Activated CD4-positive, alpha-beta T cell treated with anti-CD3 and anti-CD28 coated beads, Interleukin-2, amount 10 ng/mL, durations not matched to agents 24 days and 14 days (primary cell): ENCODE results near the gene EFCAB5. TPM values are rescaled to one million over a fixed set of nuclear protein-coding genes. Genes with fewer than 3 reads are reported as not detected.
"Not testable (repeated sequence)": the region's sequence is repeated elsewhere in the genome, so short reads cannot be mapped to it uniquely, and the experiment has no call there.

ENCODE experiments used
- DNase-seq: peaks from one replicate; pipeline ENCODE4 v3.0.0; 2022
- H3K27ac Mint-ChIP-seq: one replicate; pipeline ENCODE4 v1.8.0; 2022; ENCODE audit warnings: mild to moderate bottlenecking, mixed read lengths
- H3K27me3 Mint-ChIP-seq: one replicate; pipeline ENCODE4 v1.8.0; 2022; ENCODE audit warnings: mixed read lengths
- H3K36me3 Mint-ChIP-seq: one replicate; pipeline ENCODE4 v1.8.0; 2022; ENCODE audit warnings: low read depth, mild to moderate bottlenecking, mixed read lengths
- H3K4me1 Mint-ChIP-seq: one replicate; pipeline ENCODE4 v1.8.0; 2021; ENCODE audit warnings: mixed read lengths
- H3K4me3 Mint-ChIP-seq: one replicate; pipeline ENCODE4 v1.8.0; 2022; ENCODE audit warnings: mild to moderate bottlenecking, moderate library complexity, mixed read lengths
- H3K9me3 Mint-ChIP-seq: one replicate; pipeline ENCODE4 v1.8.0; 2021; ENCODE audit warnings: mixed read lengths
- intact Hi-C: fragments of 100-400 bp; cut with micrococcal nuclease; formaldehyde crosslinking; loops from one replicate; pipeline ENCODE4 v1.15.1; 2023
- total RNA-seq: library from RNA; stranded (reverse); gene quantifications from 2 replicates; pipeline ENCODE4 v1.2.3, GENCODE V29; 2022

Gene EFCAB5
- total RNA-seq, 1 donor from 2014 or later, result 0.28 TPM

- Mint-ChIP-seq H3K36me3 (no peaks in the 10 kb centered on the region), H3K9me3 (no peaks in the 10 kb centered on the region)
Observed at GRCh38 chr17:30002088-30002487, 60.7 kb downstream of the EFCAB5 start.

GRCh38 chr17:30005709-30006320 is 64.4 kb downstream of the EFCAB5 start:
- H3K36me3 Mint-ChIP-seq, result no peaks in the 10 kb centered on the region
- intact Hi-C loops, result no loop called here

More at GRCh38 chr17:30002088-30002487, 60.7 kb downstream of the EFCAB5 start:
- DNase-seq, result no peak
- Mint-ChIP-seq H3K4me3 (no peak overlapping the region), H3K27ac (no peak overlapping the region), H3K27me3 (peaks cover 5% of the 10 kb centered on the region), H3K4me1 (peaks cover 11% of the 10 kb centered on the region)
- intact Hi-C loops, result no loop called here

DNA sequence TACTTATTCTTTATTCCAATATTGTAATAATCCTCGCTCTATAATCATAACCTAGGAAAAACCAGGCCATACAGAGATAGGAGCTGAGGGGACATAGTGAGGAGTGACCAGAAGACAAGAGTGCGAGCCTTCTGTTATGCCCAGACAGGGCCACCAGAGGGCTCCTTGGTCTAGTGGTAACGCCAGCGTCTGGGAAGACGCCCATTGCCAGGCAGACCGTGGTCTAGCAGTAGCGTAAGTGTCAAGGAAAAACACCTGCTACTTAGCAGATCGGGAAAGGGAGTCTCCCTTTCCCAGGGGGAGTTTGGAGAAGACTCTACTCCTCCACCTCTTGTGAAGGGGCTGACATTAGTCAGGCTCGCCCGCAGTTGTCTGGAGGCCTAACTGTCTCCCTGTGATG is 70.5 kb downstream of the EFCAB5 start:
- H3K27me3 Mint-ChIP-seq, H3K36me3 Mint-ChIP-seq, H3K4me1 Mint-ChIP-seq, H3K4me3 Mint-ChIP-seq, intact Hi-C loops, H3K9me3 Mint-ChIP-seq, DNase-seq, H3K27ac Mint-ChIP-seq: not testable (repeated sequence)

More at GRCh38 chr17:30005709-30006320, 64.4 kb downstream of the EFCAB5 start:
- no peak overlapping the region for H3K27ac Mint-ChIP-seq
- H3K27me3 Mint-ChIP-seq, result no peaks in the 10 kb centered on the region
- peaks cover 4% of the 10 kb centered on the region for H3K4me1 Mint-ChIP-seq
- no peak overlapping the region for H3K4me3 Mint-ChIP-seq
- no peak for DNase-seq
- no peaks in the 10 kb centered on the region for H3K9me3 Mint-ChIP-seq

- intact Hi-C loops, result loop anchor here (2.0 to 10.0 kb wide), 2 partner anchors 87 to 213 kb away; partner anchors contain the start of gene SSH2
- Mint-ChIP-seq H3K4me3 (no peak overlapping the region), H3K4me1 (no peaks in the 10 kb centered on the region), H3K36me3 (no peaks in the 10 kb centered on the region), H3K9me3 (no peaks in the 10 kb centered on the region), H3K27me3 (peaks cover 15% of the 10 kb centered on the region), H3K27ac (no peak overlapping the region)
- DNase-seq, result peak; percentile 78
Observed at GRCh38 chr17:30021708-30022317, 80.4 kb downstream of the EFCAB5 start.

- not testable (repeated sequence) for H3K27ac Mint-ChIP-seq, H3K9me3 Mint-ChIP-seq, H3K4me1 Mint-ChIP-seq, H3K36me3 Mint-ChIP-seq, DNase-seq, H3K4me3 Mint-ChIP-seq, H3K27me3 Mint-ChIP-seq
- intact Hi-C loops, result loop anchor here (10.0 kb wide), 1 partner anchor 91 kb away; the partner anchor contains the start of gene SSH2
Observed at GRCh38 chr17:30025325-30025724, 83.9 kb downstream of the EFCAB5 start.

- no peak overlapping the region for H3K27ac Mint-ChIP-seq
- intact Hi-C loops, result loop anchor here (2.0 to 10.0 kb wide), 2 partner anchors 65 to 93 kb away; partner anchors contain the start of gene SSH2
- DNase-seq, result no peak
Observed at GRCh38 chr17:30027676-30028075, 86.2 kb downstream of the EFCAB5 start.

GRCh38 chr17:30031214-30031869 is 89.9 kb downstream of the EFCAB5 start:
- no peaks in the 10 kb centered on the region for H3K36me3 Mint-ChIP-seq
- peaks cover 11% of the 10 kb centered on the region for H3K27me3 Mint-ChIP-seq
- DNase-seq, result no peak
- H3K9me3 Mint-ChIP-seq, result no peaks in the 10 kb centered on the region
- intact Hi-C loops, result no loop called here
- H3K4me3 Mint-ChIP-seq, result no peak overlapping the region
- no peaks in the 10 kb centered on the region for H3K4me1 Mint-ChIP-seq
- no peak overlapping the region for H3K27ac Mint-ChIP-seq

More at GRCh38 chr17:30027676-30028075, 86.2 kb downstream of the EFCAB5 start:
- H3K9me3 Mint-ChIP-seq, result no peaks in the 10 kb centered on the region
- no peaks in the 10 kb centered on the region for H3K36me3 Mint-ChIP-seq
- peaks cover 3% of the 10 kb centered on the region for H3K27me3 Mint-ChIP-seq
- H3K4me3 Mint-ChIP-seq, result no peak overlapping the region
- H3K4me1 Mint-ChIP-seq, result no peaks in the 10 kb centered on the region

- intact Hi-C loops, result no loop called here
- Mint-ChIP-seq H3K4me3 (no peak overlapping the region), H3K4me1 (peaks cover under 1% of the 10 kb centered on the region), H3K27me3 (peaks cover 16% of the 10 kb centered on the region), H3K27ac (no peak overlapping the region), H3K9me3 (peaks cover 9% of the 10 kb centered on the region), H3K36me3 (no peaks in the 10 kb centered on the region)
- DNase-seq, result no peak
Observed at GRCh38 chr17:30035369-30035768, 93.9 kb downstream of the EFCAB5 start.

GRCh38 chr17:30040719-30041518 is 99.5 kb downstream of the EFCAB5 start:
- H3K27ac Mint-ChIP-seq, intact Hi-C loops, H3K4me3 Mint-ChIP-seq: not testable (repeated sequence)

DNA sequence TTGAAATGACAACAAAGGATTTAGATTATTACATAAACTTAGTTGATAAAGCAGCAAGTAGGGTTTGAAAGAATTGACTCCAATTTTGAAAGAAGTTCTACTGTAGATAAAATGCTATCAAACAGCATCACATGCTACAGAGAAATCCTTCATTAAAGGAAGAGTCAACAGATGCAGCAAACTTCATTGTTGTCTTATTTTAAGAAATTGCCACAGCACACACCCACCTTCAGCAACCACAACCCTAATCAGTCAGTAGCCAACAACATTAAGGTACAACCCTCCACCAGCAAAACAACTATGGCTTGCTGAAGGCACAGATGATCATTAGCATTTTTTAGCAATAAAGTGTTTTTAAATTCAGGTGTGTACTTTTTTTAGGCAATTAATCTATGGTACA is 100.1 kb downstream of the EFCAB5 start:
- DNase-seq, result no peak
- Mint-ChIP-seq H3K4me1 (peaks cover 2% of the 10 kb centered on the region), H3K4me3 (no peak overlapping the region), H3K27ac (no peak overlapping the region), H3K27me3 (peaks cover 11% of the 10 kb centered on the region), H3K36me3 (no peaks in the 10 kb centered on the region), H3K9me3 (peaks cover 19% of the 10 kb centered on the region)
- intact Hi-C loops, result no loop called here

More at GRCh38 chr17:30040719-30041518, 99.5 kb downstream of the EFCAB5 start:
- H3K4me1 Mint-ChIP-seq, DNase-seq, H3K36me3 Mint-ChIP-seq: not testable (repeated sequence)
- peaks cover 19% of the 10 kb centered on the region for H3K9me3 Mint-ChIP-seq
- peaks cover 11% of the 10 kb centered on the region for H3K27me3 Mint-ChIP-seq

GRCh38 chr17:30062372-30062771 is 120.9 kb downstream of the EFCAB5 start:
- DNase-seq, result no peak
- Mint-ChIP-seq H3K4me3 (no peak overlapping the region), H3K9me3 (peaks cover 20% of the 10 kb centered on the region), H3K27me3 (peaks cover 23% of the 10 kb centered on the region), H3K4me1 (no peaks in the 10 kb centered on the region), H3K36me3 (peaks cover 2% of the 10 kb centered on the region), H3K27ac (no peak overlapping the region)
- intact Hi-C loops, result no loop called here

- Mint-ChIP-seq H3K36me3 (peaks cover 2% of the 10 kb centered on the region), H3K27me3 (peaks cover 18% of the 10 kb centered on the region), H3K9me3 (peaks cover 20% of the 10 kb centered on the region), H3K27ac (no peak overlapping the region), H3K4me3 (no peak overlapping the region), H3K4me1 (no peaks in the 10 kb centered on the region)
- DNase-seq, result no peak
- intact Hi-C loops, result no loop called here
Observed at GRCh38 chr17:30064738-30065137, 123.3 kb downstream of the EFCAB5 start.

DNA sequence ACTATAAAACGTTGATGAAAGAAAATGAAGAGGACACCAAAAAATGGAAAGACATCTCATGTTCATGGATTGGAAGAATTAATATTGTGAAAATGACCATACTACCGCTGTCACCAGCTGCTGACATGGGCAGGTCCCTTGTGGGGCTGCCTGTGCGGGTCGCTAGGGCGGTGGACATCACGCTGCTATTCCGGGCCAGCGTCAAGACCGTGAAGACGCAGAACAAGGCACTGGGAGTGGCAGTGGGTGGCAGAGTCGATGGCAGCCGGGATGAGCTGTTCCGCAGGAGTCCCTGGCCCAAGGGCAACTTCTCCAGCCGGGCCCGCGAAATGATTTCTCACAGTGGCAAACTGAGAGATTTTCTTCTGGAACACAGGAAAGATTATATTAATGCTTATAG is 127.0 kb downstream of the EFCAB5 start:
- Mint-ChIP-seq H3K36me3 (peaks cover 2% of the 10 kb centered on the region), H3K4me1 (no peaks in the 10 kb centered on the region), H3K27me3 (peaks cover 19% of the 10 kb centered on the region), H3K4me3 (no peak overlapping the region), H3K9me3 (peaks cover 14% of the 10 kb centered on the region), H3K27ac (no peak overlapping the region)
- intact Hi-C loops, result no loop called here
- DNase-seq, result no peak
